ENCODE data around the gene OR2V2.
"Not testable (repeated sequence)": the region's sequence is repeated elsewhere in the genome, so short reads cannot be mapped to it uniquely, and the experiment has no call there.

OR2V2 gene

GRCh38 chr5:181145133-181145532, 2.3 kb upstream of the OR2V2 start:
- no peak for DNase-seq (ENCODE audit: low read depth)

GRCh38 chr5:181149355-181149754, 2.0 kb downstream of the OR2V2 start:
- DNase-seq (ENCODE audit: low read depth), result no peak

GRCh38 chr5:181149806-181150733, 2.7 kb downstream of the OR2V2 start:
- DNase-seq (ENCODE audit: low read depth), result no peak

- no peak for DNase-seq (ENCODE audit: low read depth)
Observed at GRCh38 chr5:181151146-181151545, 3.8 kb downstream of the OR2V2 start.

GRCh38 chr5:181152406-181152805, 5.0 kb downstream of the OR2V2 start:
- no peak for DNase-seq (ENCODE audit: low read depth)

GRCh38 chr5:181153814-181154213, 6.4 kb downstream of the OR2V2 start:
- no peak for DNase-seq (ENCODE audit: low read depth)

- no peak for DNase-seq (ENCODE audit: low read depth)
Observed at GRCh38 chr5:181156758-181157157, 9.4 kb downstream of the OR2V2 start.

- DNase-seq (ENCODE audit: low read depth), result no peak
Observed at GRCh38 chr5:181158869-181159268, 11.5 kb downstream of the OR2V2 start.

- no peak for DNase-seq (ENCODE audit: low read depth)
Observed at GRCh38 chr5:181159286-181160151, 12.1 kb downstream of the OR2V2 start.

- DNase-seq (ENCODE audit: low read depth), result no peak
Observed at GRCh38 chr5:181160152-181160754, 12.9 kb downstream of the OR2V2 start.

- DNase-seq (ENCODE audit: low read depth), result not testable (repeated sequence)
Observed at GRCh38 chr5:181160755-181161533, 13.6 kb downstream of the OR2V2 start.

- DNase-seq (ENCODE audit: low read depth), result no peak
Observed at GRCh38 chr5:181161534-181162175, 14.3 kb downstream of the OR2V2 start.

- DNase-seq (ENCODE audit: low read depth), result no peak
Observed at GRCh38 chr5:181163487-181164075, 16.2 kb downstream of the OR2V2 start.

- DNase-seq (ENCODE audit: low read depth), result no peak
Observed at GRCh38 chr5:181164076-181164952, 16.9 kb downstream of the OR2V2 start.

- no peak for DNase-seq (ENCODE audit: low read depth)
Observed at GRCh38 chr5:181166812-181167733, 19.7 kb downstream of the OR2V2 start.

GRCh38 chr5:181167814-181168488, 20.6 kb downstream of the OR2V2 start:
- DNase-seq (ENCODE audit: low read depth), result no peak

- DNase-seq (ENCODE audit: low read depth), result no peak
Observed at GRCh38 chr5:181168595-181169118, 21.3 kb downstream of the OR2V2 start.
